Mammary epithelial cell (primary cell): ENCODE measurements around the gene NCOA7.

Experiments
- CTCF ChIP-seq, 2 donors: IDR thresholded peaks in 1 of 2; conservative IDR thresholded peaks in 1 of 2; 2 replicates each; pipeline ENCODE4 v1.5.1; 2011 to 2012; ENCODE audit warnings: inconsistent platforms in 2 of 2, low read length in 2 of 2, mild to moderate bottlenecking in 2 of 2, control low read depth in 1 of 2, low read depth in 1 of 2; ENCODE audit not compliant: insufficient read depth in 1 of 2; ENCODE audit errors: extremely low read depth in 1 of 2
- EZH2 ChIP-seq: IDR thresholded peaks from 2 replicates; pipeline ENCODE4 v1.6.1; 2012; ENCODE audit warnings: low read length, inconsistent platforms, borderline replicate concordance

- TF ChIP-seq CTCF (conservative IDR thresholded peaks at IDR 0.05 in 1 of 2, IDR thresholded peaks at IDR 0.05 in 1 of 2; ENCODE audit: extremely low read depth in 1 of 2, insufficient read depth in 1 of 2, low read depth in 1 of 2, low read length in 2 of 2) (no peak), EZH2 (no peak)
Observed at GRCh38 chr6:125871365-125871764, 80.6 kb downstream of the NCOA7 start.
